Thymus (tissue), 11 donors: ENCODE results near the gene IFITM5. TPM values are rescaled to one million over a fixed set of nuclear protein-coding genes. Genes with fewer than 3 reads are reported as not detected.
"Not testable (repeated sequence)": the region's sequence is repeated elsewhere in the genome, so short reads cannot be mapped to it uniquely, and the experiment has no call there.

Experiments used
- DNase-seq, 9 donors: peaks; one replicate each; pipeline ENCODE4 v3.0.0-alpha.2; 2013; ENCODE audit warnings: low spot score in 9 of 9, low read depth in 6 of 9, missing footprints in 1 of 9
- H3K27ac ChIP-seq, 2 donors: one replicate each; pipeline ENCODE4 v1.5.1; 2013; ENCODE audit warnings: control low read depth in 1 of 2, low read depth in 1 of 2, low read length in 1 of 2, mild to moderate bottlenecking in 1 of 2, moderate library complexity in 1 of 2
- H3K27me3 ChIP-seq, 2 donors: one replicate each; pipeline ENCODE4 v1.5.1; 2013; ENCODE audit warnings: low read length in 1 of 2; ENCODE audit not compliant: control insufficient read depth in 2 of 2, insufficient read depth in 1 of 2
- H3K36me3 ChIP-seq, 2 donors: one replicate each; pipeline ENCODE4 v1.5.1; 2013; ENCODE audit warnings: low read length in 1 of 2, mild to moderate bottlenecking in 1 of 2, moderate library complexity in 1 of 2; ENCODE audit not compliant: control insufficient read depth in 2 of 2, insufficient read depth in 2 of 2
- H3K4me1 ChIP-seq, 2 donors: one replicate each; pipeline ENCODE4 v1.5.1; 2013; ENCODE audit warnings: low read length in 2 of 2; ENCODE audit not compliant: control insufficient read depth in 2 of 2, insufficient read depth in 2 of 2
- H3K4me3 ChIP-seq, 2 donors: one replicate each; pipeline ENCODE4 v1.5.1; 2013; ENCODE audit warnings: low read length in 2 of 2, control low read depth in 1 of 2, mild to moderate bottlenecking in 1 of 2
- H3K9me3 ChIP-seq, 2 donors: one replicate each; pipeline ENCODE4 v1.5.1; 2013; ENCODE audit warnings: low read length in 1 of 2, mild to moderate bottlenecking in 1 of 2; ENCODE audit not compliant: control insufficient read depth in 2 of 2, insufficient read depth in 1 of 2
- WGBS: extraction: QIAGEN DNeasy Blood & Tissue Kit; methylation state at CpG from one replicate; pipeline ENCODE4 v1.1.7; 2013; 5-methylcytosine and 5-hydroxymethylcytosine counted together
- polyA plus RNA-seq: library from polyadenylated mRNA; stranded (reverse); fragments of 200-250 nt; gene quantifications from one replicate; pipeline ENCODE4 v1.2.3, GENCODE V29; 2013
- total RNA-seq: library from RNA; stranded (reverse); fragments of 120-200 nt; gene quantifications from one replicate; pipeline ENCODE4 v1.2.4, GENCODE V29; 2013
- donor health status: healthy.

The IFITM5 gene
- total and polyA plus RNA-seq, 2 donors, result 0.25 TPM; not detected in 1

DNA sequence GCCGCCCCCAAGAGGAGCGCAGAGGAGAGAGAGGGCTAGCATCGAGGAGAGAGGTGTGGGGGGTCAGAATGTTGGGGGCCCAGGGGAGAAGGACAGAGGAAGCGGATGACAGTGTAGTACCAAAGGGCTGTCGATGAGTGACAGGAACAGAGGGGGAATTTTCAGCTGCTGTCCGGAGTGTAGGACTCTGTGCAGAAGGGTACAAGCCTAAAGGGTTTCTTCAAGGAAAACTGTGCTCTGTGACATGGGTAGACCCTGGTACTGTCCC, 26.5 kb downstream of the IFITM5 start:
- Histone ChIP-seq H3K27me3 (peaks cover 0 to 13% of the 10 kb centered on the region in 2 donors), H3K4me1 (peaks cover 7 to 31% of the 10 kb centered on the region in 2 donors), H3K9me3 (no peaks in the 10 kb centered on the region), H3K27ac (no peak overlapping the region), H3K4me3 (no peak overlapping the region), H3K36me3 (peaks cover 0 to 2% of the 10 kb centered on the region in 2 donors)
- 90% methylated on average over 6 of the region's 6 CpGs for WGBS
- DNase-seq, result no peak

DNA sequence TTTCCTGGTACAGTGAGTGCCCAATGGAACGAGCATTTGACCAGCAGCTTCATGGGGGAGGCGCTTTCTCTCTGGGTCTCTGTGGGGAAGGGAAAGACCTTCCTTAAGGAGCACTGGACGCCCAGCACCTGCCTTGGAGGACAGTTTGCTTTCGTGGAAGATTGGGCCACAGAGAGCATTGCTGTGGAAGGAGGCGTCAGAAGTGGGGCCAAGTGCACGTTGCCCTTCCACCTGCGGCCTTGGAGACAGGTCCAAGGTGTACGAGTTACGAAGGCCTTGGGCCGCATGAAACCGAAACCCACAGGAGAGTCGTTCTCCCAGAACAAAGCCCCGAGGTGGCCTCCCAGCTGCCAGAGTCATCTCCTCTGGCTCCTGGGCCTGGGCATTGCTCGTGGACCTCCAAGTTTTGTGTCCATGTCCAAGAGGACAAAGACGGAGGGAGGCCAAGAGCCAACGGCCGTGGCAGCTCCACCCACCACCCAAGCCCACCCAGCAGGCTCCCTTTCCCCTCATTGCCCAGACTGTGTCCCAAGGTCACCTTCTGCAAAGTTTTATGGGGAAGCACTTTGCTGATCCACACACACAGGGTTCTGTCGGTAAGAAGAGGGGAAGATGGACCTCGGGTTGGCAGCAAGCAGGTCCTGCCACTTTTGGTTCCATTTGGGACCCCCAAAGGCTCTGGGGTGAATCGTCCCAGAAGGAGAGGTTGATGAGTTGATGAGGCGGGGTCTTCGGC, 27.0 kb downstream of the IFITM5 start:
- DNase-seq, result no peak
- peaks cover 12 to 32% of the 10 kb centered on the region in 2 donors for H3K4me1 ChIP-seq
- 97% methylated on average over 22 of the region's 22 CpGs for WGBS
- H3K27me3 ChIP-seq, result peaks cover 0 to 8% of the 10 kb centered on the region in 2 donors
- H3K27ac ChIP-seq, result no peak overlapping the region
- H3K4me3 ChIP-seq, result no peak overlapping the region
- H3K9me3 ChIP-seq, result no peaks in the 10 kb centered on the region
- H3K36me3 ChIP-seq, result peaks cover 0 to 3% of the 10 kb centered on the region in 2 donors

GRCh38 chr11:271319-271715, 28.0 kb downstream of the IFITM5 start:
- no peak overlapping the region for H3K4me3 ChIP-seq
- peaks cover 0 to 3% of the 10 kb centered on the region in 2 donors for H3K9me3 ChIP-seq
- peaks cover 0 to 3% of the 10 kb centered on the region in 2 donors for H3K36me3 ChIP-seq
- H3K27me3 ChIP-seq, result peaks cover 0 to 4% of the 10 kb centered on the region in 2 donors
- H3K27ac ChIP-seq, result no peak overlapping the region
- 86% methylated on average over 8 of the region's 8 CpGs for WGBS
- peaks cover 12 to 34% of the 10 kb centered on the region in 2 donors for H3K4me1 ChIP-seq
- no peak for DNase-seq

GRCh38 chr11:270451-271318, 28.6 kb downstream of the IFITM5 start:
- DNase-seq, result no peak
- WGBS, result 88% methylated on average over 18 of the region's 18 CpGs
- Histone ChIP-seq H3K36me3 (peaks cover 0 to 3% of the 10 kb centered on the region in 2 donors), H3K4me3 (no peak overlapping the region), H3K4me1 (peaks cover 12 to 34% of the 10 kb centered on the region in 2 donors), H3K27ac (peak overlapping the region in 1 of 2 donors; percentile 66), H3K9me3 (peaks cover 0 to 7% of the 10 kb centered on the region in 2 donors), H3K27me3 (peaks cover 0 to 4% of the 10 kb centered on the region in 2 donors)

DNA sequence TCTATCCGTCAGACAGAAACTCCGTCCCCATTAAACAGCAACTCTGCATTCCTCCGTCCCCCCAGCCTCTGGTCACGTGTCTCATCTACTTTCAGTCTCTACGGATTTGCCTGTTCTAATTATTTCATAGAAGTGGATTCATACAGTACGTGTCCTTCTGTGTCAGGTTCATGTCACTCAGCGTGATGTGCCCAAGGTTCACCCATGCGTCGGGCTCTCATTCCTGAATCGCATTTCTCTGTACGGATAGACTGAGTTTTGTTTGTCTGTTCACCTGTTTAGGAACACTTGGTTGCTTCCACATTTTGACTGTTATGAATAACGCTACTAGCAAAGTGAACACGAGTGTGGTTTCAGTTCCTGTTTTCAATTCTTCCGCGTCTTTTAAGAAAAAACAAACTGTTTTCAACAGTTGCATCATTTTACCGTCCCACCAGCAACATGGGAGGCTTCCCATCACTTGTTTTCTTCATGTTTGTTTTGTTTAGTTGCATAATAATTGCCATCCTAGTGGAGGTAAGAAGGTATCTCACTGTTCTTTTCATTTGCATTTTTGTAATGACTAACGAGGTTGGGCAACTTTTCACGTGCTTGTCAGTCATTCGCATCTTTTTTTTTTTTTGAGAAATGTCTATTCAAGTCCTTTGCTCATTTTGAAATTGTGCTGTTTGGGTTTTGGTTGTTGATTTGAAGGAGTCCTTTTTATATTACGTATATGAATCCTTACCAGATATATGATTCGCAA, 30.0 kb downstream of the IFITM5 start:
- WGBS, result 8% methylated on average over 21 of the region's 21 CpGs
- Histone ChIP-seq H3K9me3 (peaks cover 0 to 12% of the 10 kb centered on the region in 2 donors), H3K36me3 (peaks cover 0 to 3% of the 10 kb centered on the region in 2 donors), H3K27me3 (peaks cover 0 to 4% of the 10 kb centered on the region in 2 donors), H3K4me3 (peak overlapping the region; percentile 58 to 59), H3K4me1 (peaks cover 12 to 34% of the 10 kb centered on the region in 2 donors), H3K27ac (peak overlapping the region; percentile 97 to 100)
- peak in 7 of 9 donors; percentile 67 to 93 (median 78) for DNase-seq

DNA sequence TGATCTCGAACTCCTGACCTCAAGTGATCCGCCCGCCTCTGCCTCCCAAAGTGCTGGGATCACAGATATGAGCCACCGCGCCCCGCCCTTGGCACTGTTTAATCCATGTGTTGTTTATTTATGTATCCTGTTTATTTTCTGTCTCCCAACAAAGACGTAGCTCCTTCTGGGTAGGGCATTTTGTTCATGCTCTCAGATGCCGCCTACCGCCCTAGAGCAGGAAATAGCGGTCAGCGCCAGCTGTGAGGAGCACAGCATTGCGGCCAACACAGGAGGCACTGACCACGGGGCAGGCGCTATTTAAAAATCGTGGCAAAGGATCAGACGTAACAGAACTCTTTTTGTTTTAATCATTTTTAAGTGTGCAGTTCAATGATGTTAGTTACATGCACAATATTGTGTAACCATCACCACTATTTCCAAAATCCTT, 30.6 kb downstream of the IFITM5 start:
- peak in 3 of 9 donors; percentile 41 to 77 (median 56) for DNase-seq
- Histone ChIP-seq H3K4me1 (peaks cover 12 to 34% of the 10 kb centered on the region in 2 donors), H3K9me3 (peaks cover 0 to 12% of the 10 kb centered on the region in 2 donors), H3K27ac (peak overlapping the region; percentile 97 to 100), H3K4me3 (peak overlapping the region; percentile 58 to 59)
- not testable (repeated sequence) for H3K36me3 ChIP-seq, H3K27me3 ChIP-seq
- WGBS, result 22% methylated on average over 16 of the region's 16 CpGs

DNA sequence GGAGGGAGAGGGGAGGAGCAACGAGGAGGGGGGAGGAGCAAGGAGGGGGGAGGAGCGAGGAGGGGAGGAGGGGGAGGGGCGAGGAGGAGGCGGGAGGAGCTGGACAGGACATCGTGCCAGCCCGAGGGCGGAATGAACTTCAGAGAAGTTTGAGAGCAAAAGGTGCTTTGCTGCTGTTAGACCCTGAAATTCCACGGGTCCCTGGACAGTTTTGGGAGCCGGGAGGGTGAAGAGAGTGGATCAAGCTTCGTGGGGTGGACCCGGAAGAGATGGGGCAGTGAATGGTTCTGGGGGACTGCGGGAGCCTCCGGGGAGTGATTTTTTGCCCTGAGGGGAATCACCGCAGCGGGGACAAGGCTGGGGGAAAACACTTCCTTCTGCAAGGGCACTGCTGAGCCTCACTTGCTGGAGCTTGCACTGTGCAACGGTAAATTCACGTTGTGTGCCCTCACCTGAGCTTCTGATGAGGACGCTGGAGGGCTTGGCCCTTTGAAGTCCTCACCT, 31.8 kb downstream of the IFITM5 start:
- DNase-seq, result peak in 1 of 9 donors; percentile 55

DNA sequence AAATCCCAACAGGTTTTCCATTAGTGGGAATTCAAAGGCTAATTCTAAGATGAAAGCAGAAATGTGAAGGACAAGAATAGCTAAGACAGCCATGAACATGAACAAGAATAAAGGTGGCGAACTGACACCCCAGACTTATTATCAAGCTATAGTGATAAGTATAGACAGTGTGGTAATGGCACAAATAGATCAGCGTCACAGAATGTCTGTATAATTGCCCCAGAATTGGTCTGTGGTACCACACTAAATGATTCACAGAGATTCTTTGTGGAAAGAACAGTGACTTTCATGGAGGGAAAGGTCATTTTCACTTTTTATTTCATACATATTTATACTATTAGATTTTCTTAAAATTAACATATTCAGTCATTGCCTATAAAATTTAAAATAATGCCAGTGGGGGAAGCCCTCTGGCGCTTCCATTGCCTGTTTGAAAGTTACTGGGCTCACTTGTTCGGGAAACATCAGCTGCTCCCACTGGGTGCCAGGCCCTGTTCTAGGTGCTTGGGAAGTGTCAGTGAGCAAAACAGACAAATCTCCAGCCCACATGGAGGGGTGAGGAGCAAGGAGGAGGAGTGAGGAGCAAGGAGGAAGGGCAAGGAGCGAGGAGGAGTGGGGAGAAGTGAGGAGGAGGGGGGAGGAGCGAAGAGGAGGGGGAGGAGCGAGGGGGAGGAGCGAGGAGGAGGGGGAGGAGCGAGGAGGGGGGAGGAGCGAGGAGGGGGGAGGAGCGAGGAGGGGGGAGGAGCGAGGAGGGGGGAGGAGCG, 32.5 kb downstream of the IFITM5 start:
- peaks cover 0 to 3% of the 10 kb centered on the region in 2 donors for H3K36me3 ChIP-seq
- DNase-seq, result no peak
- WGBS, result 88% methylated on average over 5 of the region's 13 CpGs
- no peak overlapping the region for H3K27ac ChIP-seq
- no peak overlapping the region for H3K4me3 ChIP-seq
- no peaks in the 10 kb centered on the region for H3K27me3 ChIP-seq
- peaks cover 0 to 12% of the 10 kb centered on the region in 2 donors for H3K9me3 ChIP-seq
- peaks cover 12 to 34% of the 10 kb centered on the region in 2 donors for H3K4me1 ChIP-seq

More for the DNA sequence above, 31.8 kb downstream of the IFITM5 start:
- 38% methylated on average over 17 of the region's 18 CpGs for WGBS
- H3K4me1 ChIP-seq, result peaks cover 12 to 34% of the 10 kb centered on the region in 2 donors
- peaks cover 0 to 1% of the 10 kb centered on the region in 2 donors for H3K27me3 ChIP-seq
- peak overlapping the region; percentile 42 to 47 for H3K4me3 ChIP-seq
- H3K27ac ChIP-seq, result peak overlapping the region; percentile 97 to 100
- H3K36me3 ChIP-seq, result peaks cover 0 to 3% of the 10 kb centered on the region in 2 donors
- H3K9me3 ChIP-seq, result peaks cover 0 to 12% of the 10 kb centered on the region in 2 donors
